Esophagus squamous epithelium (tissue), 5 donors: ENCODE results near the gene PPY. TPM values are rescaled to one million over a fixed set of nuclear protein-coding genes. Genes with fewer than 3 reads are reported as not detected.

Source experiments
- DNase-seq: peaks from one replicate; lab custom pipeline; 2025; lab: John Stamatoyannopoulos, UW
- H3K27ac ChIP-seq, 4 donors: fragments of 200-600 bp; sonication (generic); one replicate each; pipeline ENCODE4 v1.5.1; 2016 to 2019; ENCODE audit warnings: mild to moderate bottlenecking in 1 of 4
- H3K27me3 ChIP-seq, 4 donors: fragments of 200-600 bp; sonication (generic); 1 replicate in 3 of 4; 2 replicates in 1 of 4; pipeline versions ENCODE4 v1.5.1 to v1.6.0; 2017 to 2021; ENCODE audit warnings: antibody characterized with exemption in 1 of 4
- H3K36me3 ChIP-seq, 3 donors: fragments of 200-600 bp; sonication (generic); one replicate each; pipeline ENCODE4 v1.5.1; 2016 to 2019
- H3K4me1 ChIP-seq, 3 donors: fragments of 200-600 bp; sonication (generic); one replicate each; pipeline ENCODE4 v1.5.1; 2017 to 2019
- H3K4me3 ChIP-seq, 4 donors: fragments of 200-600 bp; sonication (generic); 1 replicate in 3 of 4; 2 replicates in 1 of 4; pipeline ENCODE4 v1.5.1; 2016 to 2019; ENCODE audit warnings: mild to moderate bottlenecking in 2 of 4, moderate library complexity in 1 of 4
- H3K9me3 ChIP-seq, 3 donors: fragments of 200-600 bp; sonication (generic); one replicate each; pipeline ENCODE4 v1.5.1; 2016 to 2019
- POLR2A ChIP-seq, 4 donors: fragments of 450-650 bp; IDR thresholded peaks; one replicate each; pipeline ENCODE4 v1.6.1; 2017; ENCODE audit warnings: antibody characterized with exemption in 4 of 4, mild to moderate bottlenecking in 4 of 4, moderate library complexity in 3 of 4
- WGBS, 2 donors: methylation state at CpG; one replicate each; pipeline ENCODE4 v1.1.5; 2018; 5-methylcytosine and 5-hydroxymethylcytosine counted together
- intact Hi-C: fragments of 100-400 bp; cut with DNase I; formaldehyde crosslinking; loops from one replicate; pipeline ENCODE4 v1.15.0; 2022
- total RNA-seq, 4 donors: library from RNA; depleted of rRNA; stranded (reverse); fragments of >200 nt; gene quantifications; one replicate each; pipeline ENCODE4 v1.1.0, GENCODE V29; 2016
- TF ChIP-seq, protein P1 (sequence below), 6 experiments: fragments of 450-650 bp in 4 of 6; fragments of 200-600 bp in 2 of 6; sonication (generic) in 2 of 6; IDR thresholded peaks; one replicate each; pipeline ENCODE4 v1.5.1; 2016 to 2019; ENCODE audit warnings: antibody characterized with exemption in 6 of 6, mild to moderate bottlenecking in 4 of 6, moderate library complexity in 4 of 6
- donor health status: DM: yes; HTN: yes; CAD: no.

The PPY gene
- total RNA-seq, 4 donors from 2014 or later, result not detected

DNA sequence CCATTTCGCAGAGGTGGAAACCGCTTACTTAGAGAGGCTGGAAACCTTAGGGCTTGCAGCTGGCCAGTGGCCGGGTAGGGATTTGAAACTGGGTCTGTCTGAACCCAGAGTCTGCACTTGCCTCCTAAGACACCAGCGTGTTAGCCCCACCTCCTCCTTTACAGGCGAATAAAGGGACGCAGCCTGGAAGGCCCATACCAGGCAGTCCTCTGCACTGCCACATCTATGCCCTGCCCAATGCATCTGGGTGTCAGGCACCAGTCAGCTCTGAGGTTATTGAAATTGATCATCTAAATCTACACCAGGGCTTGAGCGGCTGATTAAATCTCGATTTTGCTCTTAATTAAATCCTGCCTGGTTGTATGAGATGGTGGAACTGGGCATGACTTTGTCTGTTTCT lies 42.2 kb upstream of the PPY start:
- DNase-seq, result no peak
- TF ChIP-seq, protein P1, sequence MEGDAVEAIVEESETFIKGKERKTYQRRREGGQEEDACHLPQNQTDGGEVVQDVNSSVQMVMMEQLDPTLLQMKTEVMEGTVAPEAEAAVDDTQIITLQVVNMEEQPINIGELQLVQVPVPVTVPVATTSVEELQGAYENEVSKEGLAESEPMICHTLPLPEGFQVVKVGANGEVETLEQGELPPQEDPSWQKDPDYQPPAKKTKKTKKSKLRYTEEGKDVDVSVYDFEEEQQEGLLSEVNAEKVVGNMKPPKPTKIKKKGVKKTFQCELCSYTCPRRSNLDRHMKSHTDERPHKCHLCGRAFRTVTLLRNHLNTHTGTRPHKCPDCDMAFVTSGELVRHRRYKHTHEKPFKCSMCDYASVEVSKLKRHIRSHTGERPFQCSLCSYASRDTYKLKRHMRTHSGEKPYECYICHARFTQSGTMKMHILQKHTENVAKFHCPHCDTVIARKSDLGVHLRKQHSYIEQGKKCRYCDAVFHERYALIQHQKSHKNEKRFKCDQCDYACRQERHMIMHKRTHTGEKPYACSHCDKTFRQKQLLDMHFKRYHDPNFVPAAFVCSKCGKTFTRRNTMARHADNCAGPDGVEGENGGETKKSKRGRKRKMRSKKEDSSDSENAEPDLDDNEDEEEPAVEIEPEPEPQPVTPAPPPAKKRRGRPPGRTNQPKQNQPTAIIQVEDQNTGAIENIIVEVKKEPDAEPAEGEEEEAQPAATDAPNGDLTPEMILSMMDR (IDR thresholded peaks at IDR 0.05), result no peak
- no peak for TF ChIP-seq POLR2A (IDR thresholded peaks at IDR 0.05)
- peaks cover 3 to 15% (median 8%) of the 10 kb centered on the region in 3 donors for H3K4me1 ChIP-seq
- H3K27ac ChIP-seq, result no peak overlapping the region
- intact Hi-C loops, result no loop called here
- WGBS, 2 donors, result 78 to 87% methylated on average over 4 to 6 of the region's 8 CpGs
- peak overlapping the region in 2 of 4 donors; percentile 40 to 48 for H3K4me3 ChIP-seq
- H3K36me3 ChIP-seq, result no peaks in the 10 kb centered on the region
- peaks cover 0 to 80% (median 6%) of the 10 kb centered on the region in 4 donors for H3K27me3 ChIP-seq
- H3K9me3 ChIP-seq, result no peaks in the 10 kb centered on the region

DNA sequence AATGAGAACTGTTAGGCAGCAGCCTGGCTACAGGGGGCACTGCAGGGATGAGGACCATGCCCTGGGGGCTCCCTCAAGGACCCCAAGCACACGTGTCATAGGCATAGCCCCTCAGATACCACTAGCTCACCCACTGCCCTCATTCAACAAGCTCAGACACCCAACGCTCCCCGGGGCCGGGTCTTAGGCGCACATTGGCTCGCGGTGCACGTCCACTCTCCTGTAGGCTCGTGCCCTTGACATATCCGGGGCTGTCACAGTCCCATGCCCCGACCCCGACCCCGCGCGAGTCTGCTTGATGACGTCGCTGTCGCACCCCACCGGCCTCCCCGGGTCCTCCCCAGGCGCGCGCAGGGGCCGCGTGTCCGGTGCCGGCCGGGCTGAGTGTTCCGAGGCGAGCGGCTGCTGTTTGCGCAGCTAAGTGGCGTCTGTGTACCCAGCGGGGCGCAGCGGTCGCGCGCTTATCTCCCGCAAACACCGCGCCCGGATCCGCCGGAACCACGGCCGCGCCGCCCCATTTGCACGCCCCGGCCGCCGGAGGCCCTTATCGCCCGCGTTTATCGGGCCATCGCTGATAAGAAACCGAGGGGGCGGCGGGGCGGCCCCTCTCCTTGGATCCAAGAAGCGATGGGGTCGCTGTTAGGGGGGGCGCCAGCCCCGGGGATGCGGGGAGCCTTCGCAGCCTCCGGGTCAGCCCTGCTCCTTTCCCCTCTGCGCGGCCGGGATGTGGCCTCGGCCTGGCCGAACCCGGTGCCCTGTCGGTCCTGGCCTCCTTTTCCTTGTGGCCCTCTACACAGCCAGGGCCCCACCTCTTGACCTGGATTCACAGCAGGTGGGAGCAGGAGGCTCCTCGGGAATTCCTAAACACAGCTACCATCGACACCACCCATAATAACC lies 41.5 kb upstream of the PPY start:
- Histone ChIP-seq H3K36me3 (no peaks in the 10 kb centered on the region), H3K4me1 (peaks cover 3 to 15% (median 8%) of the 10 kb centered on the region in 3 donors), H3K27ac (no peak overlapping the region), H3K27me3 (peaks cover 0 to 87% (median 6%) of the 10 kb centered on the region in 4 donors), H3K9me3 (no peaks in the 10 kb centered on the region), H3K4me3 (peak overlapping the region; percentile 23 to 61 (median 44))
- no peak for DNase-seq
- intact Hi-C loops, result no loop called here
- no peak for TF ChIP-seq POLR2A (IDR thresholded peaks at IDR 0.05)
- TF ChIP-seq, protein P1 (IDR thresholded peaks at IDR 0.05), result no peak
- WGBS, 2 donors, result 0 to 2% methylated on average over 2 to 17 of the region's 78 CpGs

DNA sequence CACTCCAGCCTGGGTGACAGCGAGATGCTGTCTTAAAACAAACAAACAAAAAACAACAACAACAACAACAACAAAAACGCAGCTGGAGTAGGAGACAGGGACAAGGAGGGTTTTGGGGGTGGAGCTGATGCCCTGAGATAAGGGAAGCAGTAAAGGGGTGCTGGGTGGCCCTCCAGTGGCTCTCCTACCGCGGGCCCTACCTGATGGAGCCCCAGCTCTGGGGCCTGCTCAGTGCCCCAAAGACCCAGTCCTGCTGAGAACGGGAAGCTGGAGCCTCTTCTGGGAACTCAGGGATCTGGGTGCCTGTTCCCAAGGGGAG lies 40.9 kb upstream of the PPY start:
- no peaks in the 10 kb centered on the region for H3K9me3 ChIP-seq
- H3K4me1 ChIP-seq, result peaks cover 3 to 15% (median 8%) of the 10 kb centered on the region in 3 donors
- 27 to 33% methylated on average over 4 to 5 of the region's 5 CpGs for WGBS, 2 donors
- DNase-seq, result no peak
- H3K27ac ChIP-seq, result no peak overlapping the region
- TF ChIP-seq, protein P1 (IDR thresholded peaks at IDR 0.05), result no peak
- no peak for TF ChIP-seq POLR2A (IDR thresholded peaks at IDR 0.05)
- intact Hi-C loops, result no loop called here
- H3K27me3 ChIP-seq, result peaks cover 0 to 90% (median 6%) of the 10 kb centered on the region in 4 donors
- H3K4me3 ChIP-seq, result peak overlapping the region in 2 of 4 donors; percentile 48 to 61
- no peaks in the 10 kb centered on the region for H3K36me3 ChIP-seq

DNA sequence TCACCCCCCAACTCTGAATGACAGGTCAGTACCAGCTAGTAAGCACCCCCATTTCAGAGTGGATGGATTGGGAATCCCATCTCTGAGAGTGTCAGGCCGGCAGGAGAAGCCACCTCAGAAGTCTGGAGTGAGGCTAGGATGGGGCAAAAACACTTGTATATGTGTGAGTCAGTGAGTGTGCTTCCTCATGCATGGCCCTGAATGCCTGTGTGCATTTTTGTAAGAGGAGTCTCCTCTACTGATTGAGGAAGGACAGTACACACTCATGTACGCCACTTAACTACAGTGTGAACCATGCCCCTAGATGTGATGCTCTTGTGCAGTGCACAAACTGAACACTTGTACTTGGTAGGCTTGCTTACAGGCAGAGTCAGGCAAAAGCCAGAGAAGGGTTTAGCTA lies 39.9 kb upstream of the PPY start:
- intact Hi-C loops, result no loop called here
- no peak for TF ChIP-seq POLR2A (IDR thresholded peaks at IDR 0.05)
- TF ChIP-seq, protein P1 (IDR thresholded peaks at IDR 0.05), result no peak
- Histone ChIP-seq H3K27ac (no peak overlapping the region), H3K4me1 (peaks cover 3 to 15% (median 8%) of the 10 kb centered on the region in 3 donors), H3K9me3 (no peaks in the 10 kb centered on the region), H3K4me3 (no peak overlapping the region), H3K36me3 (no peaks in the 10 kb centered on the region), H3K27me3 (peaks cover 0 to 90% (median 6%) of the 10 kb centered on the region in 4 donors)
- WGBS, 2 donors, result 79 to 83% methylated on average over 2 of the region's 2 CpGs
- no peak for DNase-seq

DNA sequence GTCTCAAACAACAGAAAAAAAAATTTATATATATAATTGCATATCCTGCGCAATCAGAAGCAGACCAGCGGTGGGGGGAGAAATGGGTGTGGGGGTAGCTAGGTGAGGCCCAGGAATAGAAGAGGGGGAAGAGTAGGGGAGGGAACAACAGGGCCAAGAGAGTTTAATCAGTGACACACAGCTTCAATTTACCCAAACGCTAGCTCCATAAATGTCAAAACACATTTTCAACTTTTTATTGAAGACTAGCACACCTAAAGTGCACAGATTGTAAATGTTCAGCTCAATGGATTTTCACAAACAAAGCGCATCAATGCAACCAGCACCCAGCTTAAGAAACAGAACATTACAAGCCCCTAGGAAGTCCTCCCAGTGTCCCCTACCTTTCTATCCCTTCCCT lies 37.4 kb upstream of the PPY start:
- intact Hi-C loops, result no loop called here
- no peaks in the 10 kb centered on the region for H3K36me3 ChIP-seq
- no peak overlapping the region for H3K4me3 ChIP-seq
- peaks cover 3 to 15% (median 8%) of the 10 kb centered on the region in 3 donors for H3K4me1 ChIP-seq
- H3K9me3 ChIP-seq, result no peaks in the 10 kb centered on the region
- peaks cover 0 to 79% (median 6%) of the 10 kb centered on the region in 4 donors for H3K27me3 ChIP-seq
- WGBS, 2 donors, result 85 to 89% methylated on average over 4 of the region's 4 CpGs
- TF ChIP-seq, protein P1 (IDR thresholded peaks at IDR 0.05), result no peak
- no peak for TF ChIP-seq POLR2A (IDR thresholded peaks at IDR 0.05)
- DNase-seq, result no peak
- no peak overlapping the region for H3K27ac ChIP-seq
